Endothelial cell of umbilical vein (primary cell): ENCODE measurements around the gene ALDH1L2. TPM values are rescaled to one million over a fixed set of nuclear protein-coding genes. Genes with fewer than 3 reads are reported as not detected.

Experiments used
- BruUV-seq: library from RNA; stranded (reverse); fragments of 400-500 nt; replicated peaks from 2 replicates; lab custom pipeline; 2021; lab: Mats Ljungman, UMichigan
- CTCF ChIA-PET: fragments of 300-600, 350-600 bp; sonication (Branson Sonifier 250); formaldehyde crosslinking; loops from one replicate; lab custom pipeline; 2021; ENCODE audit warnings: antibody characterized with exemption, inconsistent platforms; lab: Charles Lee
- POLR2A ChIA-PET: fragments of 300-600, 350-600 bp; sonication (Branson Sonifier 250); formaldehyde crosslinking; loops from one replicate; lab custom pipeline; 2021; ENCODE audit warnings: antibody characterized with exemption, inconsistent platforms; lab: Charles Lee
- DNase-seq: peaks from one replicate; pipeline ENCODE4 v3.0.0-alpha.2; 2011; ENCODE audit warnings: low read depth, low spot score
- FAIRE-seq: peaks from 2 replicates; lab custom pipeline; 2011; peaks lifted over from hg19 to GRCh38; lab: Jason Lieb, UNC
- H2AFZ ChIP-seq: 2 replicates; pipeline ENCODE4 v1.6.0; 2012; ENCODE audit warnings: low read depth, low read length, control low read depth, inconsistent platforms
- H3K27ac ChIP-seq: 2 replicates; pipeline ENCODE4 v1.5.1; 2011; ENCODE audit warnings: low read depth, mild to moderate bottlenecking, control low read depth, low read length, moderate library complexity; ENCODE audit not compliant: insufficient read depth
- H3K27me3 ChIP-seq, 2 experiments: 2 replicates each; pipeline versions ENCODE4 v1.6.0 to v1.6.1; 2011; ENCODE audit warnings: low read length in 2 of 2, mixed read lengths in 1 of 2; ENCODE audit not compliant: control insufficient read depth in 2 of 2, insufficient read depth in 2 of 2
- H3K36me3 ChIP-seq, 2 experiments: 2 replicates in 1 of 2; 3 replicates in 1 of 2; pipeline ENCODE4 v1.5.1; 2011; ENCODE audit warnings: low read length in 2 of 2, mild to moderate bottlenecking in 1 of 2, moderate library complexity in 1 of 2; ENCODE audit not compliant: control insufficient read depth in 2 of 2, insufficient read depth in 2 of 2; ENCODE audit errors: extremely low read depth in 1 of 2
- H3K4me1 ChIP-seq: 3 replicates; pipeline ENCODE4 v1.5.1; 2011; ENCODE audit warnings: mild to moderate bottlenecking, low read length; ENCODE audit not compliant: control insufficient read depth, insufficient read depth; ENCODE audit errors: extremely low read depth
- H3K4me2 ChIP-seq: 2 replicates; pipeline ENCODE4 v1.6.1; 2011; ENCODE audit warnings: low read length, control low read depth, mixed read lengths; ENCODE audit not compliant: insufficient read depth
- H3K4me3 ChIP-seq, 3 experiments: fragments of 200-600 bp in 1 of 3; sonication (generic), shearing (Covaris generic) in 1 of 3; replicated peaks in 1 of 3; 2 replicates each; pipeline ENCODE4 v1.5.1; 2011 to 2016; ENCODE audit warnings: control low read depth in 3 of 3, low read length in 3 of 3, mild to moderate bottlenecking in 2 of 3, inconsistent platforms in 1 of 3, low read depth in 1 of 3, moderate library complexity in 1 of 3; ENCODE audit not compliant: insufficient read depth in 1 of 3
- H3K79me2 ChIP-seq: 2 replicates; pipeline ENCODE4 v1.6.0; 2012; ENCODE audit warnings: low read length, inconsistent platforms; ENCODE audit not compliant: control insufficient read depth, insufficient read depth
- H3K9ac ChIP-seq: replicated peaks from 2 replicates; pipeline ENCODE3; 2011; ENCODE audit warnings: low read length, control low read depth; ENCODE audit not compliant: insufficient read depth; ENCODE audit errors: extremely low read depth
- H3K9me1 ChIP-seq: replicated peaks from 3 replicates; pipeline ENCODE4 v1.6.0; 2011; ENCODE audit warnings: mild to moderate bottlenecking, low read length; ENCODE audit not compliant: control insufficient read depth, insufficient read depth; ENCODE audit errors: extremely low read depth
- H3K9me3 ChIP-seq: replicated peaks from 2 replicates; pipeline ENCODE4 v1.5.1; 2012; ENCODE audit warnings: low read length, inconsistent platforms; ENCODE audit not compliant: control insufficient read depth, insufficient read depth
- H4K20me1 ChIP-seq: replicated peaks from 2 replicates; pipeline ENCODE3; 2011; ENCODE audit warnings: mild to moderate bottlenecking, low read length; ENCODE audit not compliant: control insufficient read depth, insufficient read depth; ENCODE audit errors: extremely low read depth
- EZH2 ChIP-seq: IDR thresholded peaks from 2 replicates; pipeline ENCODE4 v1.6.1; 2012; ENCODE audit warnings: borderline replicate concordance, low read depth, mild to moderate bottlenecking, moderate library complexity, low read length, inconsistent platforms; ENCODE audit not compliant: severe bottlenecking
- FOS ChIP-seq: IDR thresholded peaks from 2 replicates; pipeline ENCODE4 v1.6.1; 2011; ENCODE audit warnings: mild to moderate bottlenecking, low read length, moderate library complexity, borderline replicate concordance; ENCODE audit not compliant: insufficient read depth
- GATA2 ChIP-seq: IDR thresholded peaks from 2 replicates; pipeline ENCODE4 v1.7.0; 2011; ENCODE audit warnings: low read depth, mild to moderate bottlenecking, moderate library complexity, mixed read lengths, low read length; ENCODE audit not compliant: insufficient read length, insufficient read depth
- JUN ChIP-seq: IDR thresholded peaks from 2 replicates; pipeline ENCODE4 v1.6.1; 2011; ENCODE audit warnings: borderline replicate concordance, low read depth; ENCODE audit not compliant: insufficient read length, insufficient read depth
- MAX ChIP-seq: IDR thresholded peaks from 2 replicates; pipeline ENCODE4 v1.6.1; 2011; ENCODE audit not compliant: insufficient read depth, insufficient read length
- MYC ChIP-seq: IDR thresholded peaks from one replicate; pipeline ENCODE4 v1.6.1; 2011; ENCODE audit warnings: mild to moderate bottlenecking, low read depth, low read length
- POLR2A ChIP-seq: IDR thresholded peaks from 2 replicates; pipeline ENCODE4 v1.6.1; 2012; ENCODE audit warnings: low read depth, mild to moderate bottlenecking, control low read depth, low read length
- POLR2AphosphoS5 ChIP-seq: IDR thresholded peaks from 2 replicates; pipeline ENCODE4 v1.6.1; 2012; ENCODE audit warnings: low read depth, mild to moderate bottlenecking, control low read depth, low read length, moderate library complexity; ENCODE audit not compliant: insufficient read depth
- dilution Hi-C: fragments of 300-500 bp; cut with MboI; formaldehyde crosslinking; loops from one replicate; pipeline ENCODE4 v1.15.0; 2019; ENCODE audit warnings: low sequenced_read_pairs; ENCODE audit not compliant: extremely low pct_ligation_motif_present
- intact Hi-C: fragments of 100-400 bp; cut with micrococcal nuclease; formaldehyde crosslinking; loops from one replicate; pipeline ENCODE4 v1.10.0; 2022
- polyA plus RNA-seq, 4 experiments: library from polyadenylated mRNA; depleted of rRNA in 3 of 4; stranded (reverse) in 3 of 4; unstranded in 1 of 4; fragments of >200 nt; gene quantifications; 2 replicates each; pipeline versions ENCODE4 v1.2.1 to v1.2.3, GENCODE V29; 2011 to 2012; ENCODE audit warnings: missing spikeins in 1 of 4
- total RNA-seq: library from RNA; stranded (reverse); gene quantifications from 2 replicates; pipeline ENCODE4 v1.2.3, GENCODE V29; 2021
- TF ChIP-seq, protein P1 (sequence below), 2 donors: IDR thresholded peaks; 1 replicate in 1 of 2; 2 replicates in 1 of 2; pipeline ENCODE4 v1.5.1; 2011; ENCODE audit warnings: low read length in 2 of 2, mild to moderate bottlenecking in 2 of 2, moderate library complexity in 2 of 2, control low read depth in 1 of 2, inconsistent platforms in 1 of 2, low read depth in 1 of 2; ENCODE audit not compliant: insufficient read depth in 1 of 2; ENCODE audit errors: extremely low read depth in 1 of 2

The ALDH1L2 gene
- total and polyA plus RNA-seq, 2 donors (not counting 3 experiments of a cell fraction or from before 2014, with no cell fraction given): 1.4 to 2.5 TPM

DNA sequence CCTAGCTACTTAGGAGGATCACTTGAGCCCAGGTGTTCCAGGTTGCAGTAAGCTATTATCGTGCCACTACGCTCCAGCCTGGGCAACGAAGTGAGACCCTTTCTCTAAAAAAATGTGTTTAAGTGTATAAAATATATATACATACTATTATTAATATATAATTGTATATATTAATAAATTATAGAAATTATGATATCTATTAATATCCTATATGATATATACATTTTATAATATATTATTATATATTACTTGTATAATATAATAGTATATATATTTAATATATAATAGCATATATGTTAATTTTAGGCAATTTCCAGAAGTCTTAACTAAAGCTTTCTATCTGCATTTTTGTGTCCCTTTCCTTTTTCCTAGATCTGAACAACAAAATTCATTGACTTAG is 12.3 kb downstream of the ALDH1L2 start:
- Histone ChIP-seq H2AFZ (no peak overlapping the region), H3K4me3 (no peak overlapping the region), H3K79me2 (no peaks in the 10 kb centered on the region), H4K20me1 (no peaks in the 10 kb centered on the region), H3K9me1 (no peaks in the 10 kb centered on the region), H3K9ac (no peak overlapping the region), H3K36me3 (no peaks in the 10 kb centered on the region), H3K9me3 (no peaks in the 10 kb centered on the region), H3K27ac (no peak overlapping the region), H3K4me1 (no peaks in the 10 kb centered on the region), H3K27me3 (no peaks in the 10 kb centered on the region), H3K4me2 (no peak overlapping the region)
- dilution Hi-C loops (no loop called here), intact Hi-C loops (no loop called here)
- DNase-seq (no peak), FAIRE-seq (no peak)
- ChIA-PET POLR2A (no interaction called here), CTCF (no interaction called here)
- TF ChIP-seq POLR2A: no peak
- no peak for TF ChIP-seq GATA2
- no peak for TF ChIP-seq POLR2AphosphoS5
- no peak for TF ChIP-seq MAX
- no peak for TF ChIP-seq FOS
- no peak for TF ChIP-seq JUN
- TF ChIP-seq MYC: no peak
- TF ChIP-seq, protein P1, sequence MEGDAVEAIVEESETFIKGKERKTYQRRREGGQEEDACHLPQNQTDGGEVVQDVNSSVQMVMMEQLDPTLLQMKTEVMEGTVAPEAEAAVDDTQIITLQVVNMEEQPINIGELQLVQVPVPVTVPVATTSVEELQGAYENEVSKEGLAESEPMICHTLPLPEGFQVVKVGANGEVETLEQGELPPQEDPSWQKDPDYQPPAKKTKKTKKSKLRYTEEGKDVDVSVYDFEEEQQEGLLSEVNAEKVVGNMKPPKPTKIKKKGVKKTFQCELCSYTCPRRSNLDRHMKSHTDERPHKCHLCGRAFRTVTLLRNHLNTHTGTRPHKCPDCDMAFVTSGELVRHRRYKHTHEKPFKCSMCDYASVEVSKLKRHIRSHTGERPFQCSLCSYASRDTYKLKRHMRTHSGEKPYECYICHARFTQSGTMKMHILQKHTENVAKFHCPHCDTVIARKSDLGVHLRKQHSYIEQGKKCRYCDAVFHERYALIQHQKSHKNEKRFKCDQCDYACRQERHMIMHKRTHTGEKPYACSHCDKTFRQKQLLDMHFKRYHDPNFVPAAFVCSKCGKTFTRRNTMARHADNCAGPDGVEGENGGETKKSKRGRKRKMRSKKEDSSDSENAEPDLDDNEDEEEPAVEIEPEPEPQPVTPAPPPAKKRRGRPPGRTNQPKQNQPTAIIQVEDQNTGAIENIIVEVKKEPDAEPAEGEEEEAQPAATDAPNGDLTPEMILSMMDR (IDR thresholded peaks at IDR 0.05; ENCODE audit: extremely low read depth in 1 of 2, insufficient read depth in 1 of 2, low read depth in 1 of 2, low read length in 2 of 2): no peak
- TF ChIP-seq EZH2: no peak
- BruUV-seq: no TSS peak
